CD4-positive, alpha-beta T cell treated with Interleukin-17A for 1 hour (primary cell): ENCODE results near the gene CD63.

ENCODE experiments used
- DNase-seq: peaks from one replicate; pipeline ENCODE4 v3.0.0-alpha.2; 2020

Gene CD63

DNA sequence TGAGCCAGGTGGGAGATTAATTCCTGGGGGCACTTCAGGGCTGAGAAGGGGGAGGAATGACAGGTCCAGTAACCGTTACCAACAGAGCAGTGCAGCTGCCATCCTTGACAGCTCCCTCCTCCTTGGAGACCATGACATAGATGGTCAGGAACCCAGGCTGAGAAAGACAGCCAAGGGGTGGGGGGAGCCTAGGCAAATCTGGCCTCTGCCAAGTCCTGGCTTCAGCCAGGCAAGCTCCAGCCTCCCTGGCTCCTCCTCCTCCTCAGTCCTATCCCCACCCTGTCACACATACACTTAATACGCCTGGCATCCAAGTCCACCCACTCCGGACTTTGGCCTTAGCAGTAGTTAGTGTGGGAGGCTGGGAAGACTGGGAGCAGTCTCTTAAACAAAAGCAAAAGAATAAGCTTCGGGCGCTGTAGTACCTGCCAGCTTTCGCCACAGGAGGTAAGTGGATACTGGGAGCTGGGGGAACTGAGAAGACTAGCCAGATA lies 8.7 kb downstream of the CD63 start, which contains the start of gene RDH5:
Gene RDH5 (plus strand): TSS at position 323 of the 494 bp plus-strand sequence. CDS start 792 bp downstream, outside the sequence.
- no peak for DNase-seq

DNA sequence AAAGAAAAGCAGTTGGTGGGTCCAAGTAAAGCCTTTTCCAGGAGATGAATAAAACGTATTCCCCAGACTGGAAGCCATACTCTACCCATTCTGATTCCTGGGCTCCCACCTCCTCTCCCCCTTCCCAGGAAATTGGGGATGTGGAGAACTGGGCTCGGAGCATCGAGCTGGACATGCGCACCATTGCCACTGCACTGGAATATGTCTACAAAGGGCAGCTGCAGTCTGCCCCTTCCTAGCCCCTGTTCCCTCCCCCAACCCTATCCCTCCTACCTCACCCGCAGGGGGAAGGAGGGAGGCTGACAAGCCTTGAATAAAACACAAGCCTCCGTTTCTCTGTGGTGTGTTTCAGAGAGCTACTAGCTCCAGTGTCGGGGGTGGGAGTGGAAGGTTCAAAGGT lies 9.4 kb downstream of the CD63 start:
- no peak for DNase-seq

DNA sequence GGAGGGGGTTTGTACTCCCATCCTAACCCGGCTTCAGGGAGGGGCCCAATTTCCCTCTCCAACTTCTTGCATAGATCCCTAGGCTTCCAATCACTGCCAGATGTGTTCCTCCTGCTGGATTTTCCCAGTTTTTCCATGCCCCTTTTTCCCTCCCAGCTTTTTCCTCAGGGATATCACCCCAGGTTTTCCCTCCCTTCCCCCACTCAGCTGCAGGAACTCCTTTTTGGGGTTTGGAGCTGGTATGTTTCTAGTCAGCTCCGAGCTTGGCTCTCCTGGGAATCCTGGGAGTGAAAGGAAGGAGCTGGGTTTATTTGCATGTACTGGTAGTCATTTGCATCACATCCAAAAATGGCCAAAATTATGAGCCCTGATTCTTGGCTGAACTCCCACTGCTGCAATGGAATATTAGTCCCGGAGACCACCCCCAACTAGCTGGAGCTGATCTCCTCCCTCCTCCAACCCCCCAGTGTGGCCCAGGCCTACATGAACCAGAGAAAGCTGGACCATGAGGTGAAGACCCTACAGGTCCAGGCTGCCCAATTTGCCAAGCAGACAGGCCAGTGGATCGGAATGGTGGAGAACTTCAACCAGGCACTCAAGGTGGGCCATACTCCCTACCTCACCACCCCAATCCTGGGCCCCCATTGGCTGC lies 10.1 kb downstream of the CD63 start:
- no peak for DNase-seq

DNA sequence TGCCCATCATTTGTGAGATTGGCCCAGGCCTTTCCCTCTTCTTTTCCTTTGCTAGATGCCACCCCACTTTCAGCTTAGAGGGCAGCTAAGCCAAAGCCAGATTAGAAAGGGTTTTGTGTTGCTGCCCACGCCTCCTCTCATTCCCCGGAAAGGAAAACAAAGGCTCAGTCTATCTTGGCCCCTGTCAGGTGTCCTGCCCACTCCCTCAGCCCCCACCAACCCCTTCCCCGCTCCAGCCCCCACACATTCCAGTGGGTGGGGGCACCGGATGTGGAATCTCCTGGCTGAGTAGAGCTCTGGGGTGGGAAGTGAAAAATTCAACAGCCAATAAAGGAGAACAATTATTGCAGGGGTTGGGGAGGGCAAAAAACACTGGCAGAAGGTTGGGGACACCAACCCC lies 10.8 kb downstream of the CD63 start:
- no peak for DNase-seq

DNA sequence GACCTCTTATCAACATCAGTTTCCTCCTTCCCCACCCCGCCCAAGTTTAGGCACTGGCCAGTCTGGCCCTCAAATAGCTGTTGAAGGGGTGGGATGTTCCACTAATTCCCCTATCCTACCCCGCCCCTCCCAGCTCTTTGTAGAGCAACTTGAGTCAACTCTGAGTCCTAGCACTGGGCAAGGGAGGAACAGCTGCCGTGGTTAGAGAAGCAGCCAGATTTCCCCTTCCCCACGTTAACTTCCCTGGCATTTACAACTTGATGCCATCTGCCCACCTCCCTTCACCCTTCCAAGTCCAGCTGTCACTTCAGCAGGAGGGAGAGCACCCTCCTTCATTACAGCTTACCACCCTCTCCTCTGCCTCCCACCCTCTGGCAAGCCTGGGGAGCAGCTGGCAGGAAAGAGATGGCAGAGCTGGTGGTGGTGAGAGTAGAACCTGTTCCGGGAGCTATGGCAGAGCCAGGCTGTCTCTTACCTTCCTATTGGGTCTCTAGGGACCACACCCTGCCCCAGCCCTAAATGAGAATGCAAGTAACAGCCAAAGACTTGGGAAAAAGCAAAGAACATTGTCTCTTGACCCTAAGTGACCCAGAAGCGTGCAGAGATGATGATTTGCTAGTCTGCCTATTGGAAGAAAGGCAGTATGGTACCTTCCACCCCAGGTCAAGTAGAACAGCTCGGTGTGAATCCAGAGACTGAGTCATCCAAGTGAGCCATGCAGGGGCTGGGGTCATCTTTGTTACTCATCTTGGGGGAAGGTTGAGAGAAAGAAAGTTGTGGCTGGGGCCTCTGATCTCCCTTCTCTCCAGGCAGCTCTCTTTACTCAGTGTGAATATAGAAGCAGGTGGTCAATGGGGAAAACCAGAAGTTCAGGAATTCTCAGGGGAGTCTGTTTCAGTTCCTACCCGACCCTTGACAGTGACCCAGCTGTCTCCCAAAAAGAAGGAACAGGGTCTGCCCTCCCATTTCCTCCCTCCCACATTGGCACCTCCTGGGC lies 11.5 kb downstream of the CD63 start:
- no peak for DNase-seq

DNA sequence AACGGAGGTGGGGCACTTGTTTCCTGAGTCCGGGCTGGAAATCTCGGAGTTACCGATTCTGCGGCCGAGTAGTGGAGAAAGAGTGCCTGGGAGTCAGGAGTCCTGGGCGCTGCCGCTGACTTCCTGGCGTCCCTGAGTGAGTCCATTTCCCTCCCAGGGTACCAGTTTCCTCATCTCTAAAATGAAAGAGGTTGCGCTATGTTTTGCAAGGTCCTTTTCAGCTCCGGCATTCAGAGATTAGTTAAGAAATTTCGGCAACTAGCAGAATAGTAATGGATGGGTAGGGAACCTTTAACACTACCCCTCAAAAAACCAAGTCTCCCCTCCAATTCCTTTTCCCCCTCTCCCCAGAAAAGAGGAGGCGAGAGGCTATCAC lies 12.2 kb downstream of the CD63 start:
- DNase-seq = no peak

DNA sequence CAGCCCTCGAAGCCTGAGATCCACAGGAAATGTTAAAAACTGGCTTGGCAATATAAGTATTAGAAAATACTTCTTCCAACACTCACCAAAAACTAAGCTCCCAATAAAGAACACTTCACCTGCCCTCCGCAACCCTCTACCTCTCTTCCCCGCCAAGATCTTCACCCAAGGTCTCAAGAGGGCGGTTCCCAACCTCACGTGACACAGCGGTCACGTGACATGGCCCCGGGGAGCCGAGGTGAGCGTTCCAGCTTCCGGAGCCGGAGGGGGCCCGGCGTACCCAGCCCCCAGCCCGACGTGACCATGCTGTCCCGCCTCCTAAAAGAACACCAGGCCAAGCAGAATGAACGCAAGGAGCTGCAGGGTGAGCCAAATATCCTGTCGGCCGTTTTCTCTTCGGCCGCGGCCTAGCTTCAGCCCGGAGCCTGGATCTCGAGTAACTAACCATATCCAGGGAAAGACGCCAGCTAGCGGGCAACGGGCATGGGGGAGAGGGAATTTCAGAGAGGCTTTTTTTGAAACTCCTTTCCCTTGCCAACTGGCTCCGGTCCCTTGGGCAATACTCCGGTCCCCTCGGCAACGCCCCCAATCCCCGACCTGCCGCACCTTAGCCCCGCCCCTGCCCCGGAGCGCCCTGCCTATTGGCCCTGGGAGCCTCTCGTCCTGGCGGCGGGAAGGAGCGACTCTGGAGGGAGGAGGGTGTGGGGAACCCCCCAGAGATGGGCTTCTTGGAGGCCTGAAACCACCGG lies 12.8 kb downstream of the CD63 start, which contains the start of gene BLOC1S1:
Gene BLOC1S1 (plus strand): TSS at position 214 of the 749 bp plus-strand sequence. CDS start 6 bp downstream, at position 220.
- DNase-seq = peak; percentile 92

DNA sequence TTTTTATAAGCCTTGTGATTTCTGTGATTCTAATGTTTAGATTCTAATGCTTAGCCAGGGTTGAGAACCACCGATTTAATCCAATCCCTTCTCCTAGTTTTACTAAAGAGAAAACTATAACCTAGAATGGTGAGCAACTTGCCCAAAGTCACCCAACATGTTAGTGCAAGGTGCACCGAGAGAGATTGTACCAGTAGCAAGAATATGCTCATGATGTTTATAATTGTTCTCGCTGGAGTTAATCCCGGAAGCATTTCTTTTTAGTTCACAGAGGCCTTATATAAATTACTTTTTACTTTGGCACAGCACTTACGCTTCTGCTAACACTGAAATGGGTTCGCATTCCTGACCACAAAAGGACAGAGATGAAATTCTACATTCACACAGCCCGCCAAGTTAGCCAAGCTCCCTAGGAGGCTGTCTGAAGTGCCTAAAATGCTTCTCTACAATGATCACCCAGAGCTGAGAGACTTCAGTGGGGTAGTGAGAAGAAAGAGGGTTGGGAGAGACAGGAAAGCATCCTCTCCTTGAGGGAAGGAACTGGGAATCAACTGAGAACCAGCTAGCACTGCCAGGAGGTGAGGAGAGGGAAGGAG lies 13.5 kb downstream of the CD63 start:
- no peak for DNase-seq

DNA sequence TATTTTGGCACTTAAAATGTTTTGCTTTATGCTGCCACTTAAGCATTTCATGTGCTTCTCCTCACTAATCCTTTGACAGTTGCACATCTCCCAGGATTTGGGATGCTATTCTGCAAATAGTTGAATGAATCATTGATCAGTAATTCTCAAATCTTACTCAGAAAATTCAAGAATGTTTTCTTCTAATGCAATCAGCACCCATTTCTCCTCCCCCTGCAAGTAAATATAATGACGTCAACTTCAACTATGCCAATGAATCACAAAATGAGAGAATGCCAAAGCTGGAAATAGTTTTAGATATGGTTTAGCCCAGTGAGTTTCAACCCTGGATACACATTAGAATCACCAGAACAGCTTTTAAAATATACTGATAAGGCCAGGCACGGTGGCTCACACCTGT lies 15.1 kb downstream of the CD63 start:
- no peak for DNase-seq

DNA sequence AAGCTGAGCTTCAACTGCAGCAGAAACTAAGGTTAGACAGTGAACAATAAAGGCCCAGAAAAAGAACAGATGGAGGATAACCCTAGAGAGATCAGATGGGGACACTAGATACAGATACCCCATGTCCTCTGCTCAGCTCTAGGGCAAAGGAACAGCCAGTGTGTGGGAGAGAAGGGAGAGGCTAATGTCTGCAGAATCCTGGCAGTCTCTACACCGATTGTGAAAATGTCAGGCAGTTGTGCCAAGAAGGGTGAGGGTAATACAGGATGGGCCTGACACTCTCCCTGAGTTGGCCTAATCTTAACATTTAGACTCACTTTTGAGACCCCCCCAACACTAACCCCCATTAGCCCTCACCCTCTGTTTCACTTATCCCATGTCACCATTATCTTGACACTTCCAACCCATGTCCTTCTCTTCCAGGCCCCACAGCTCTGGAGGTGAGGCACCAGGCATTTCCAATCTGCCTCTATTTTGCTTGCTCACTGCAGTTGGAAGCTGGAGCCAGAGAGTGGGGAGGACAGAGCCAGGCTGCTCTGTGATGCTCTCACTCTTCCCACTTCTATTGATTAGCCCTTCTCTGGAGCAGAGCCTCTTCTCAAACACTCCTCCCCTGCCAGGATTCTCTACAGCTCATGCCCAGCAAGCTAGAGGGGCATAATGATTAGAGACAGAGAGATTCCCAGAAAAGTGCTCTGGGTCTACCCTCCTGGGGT lies 16.0 kb downstream of the CD63 start:
- DNase-seq = no peak

DNA sequence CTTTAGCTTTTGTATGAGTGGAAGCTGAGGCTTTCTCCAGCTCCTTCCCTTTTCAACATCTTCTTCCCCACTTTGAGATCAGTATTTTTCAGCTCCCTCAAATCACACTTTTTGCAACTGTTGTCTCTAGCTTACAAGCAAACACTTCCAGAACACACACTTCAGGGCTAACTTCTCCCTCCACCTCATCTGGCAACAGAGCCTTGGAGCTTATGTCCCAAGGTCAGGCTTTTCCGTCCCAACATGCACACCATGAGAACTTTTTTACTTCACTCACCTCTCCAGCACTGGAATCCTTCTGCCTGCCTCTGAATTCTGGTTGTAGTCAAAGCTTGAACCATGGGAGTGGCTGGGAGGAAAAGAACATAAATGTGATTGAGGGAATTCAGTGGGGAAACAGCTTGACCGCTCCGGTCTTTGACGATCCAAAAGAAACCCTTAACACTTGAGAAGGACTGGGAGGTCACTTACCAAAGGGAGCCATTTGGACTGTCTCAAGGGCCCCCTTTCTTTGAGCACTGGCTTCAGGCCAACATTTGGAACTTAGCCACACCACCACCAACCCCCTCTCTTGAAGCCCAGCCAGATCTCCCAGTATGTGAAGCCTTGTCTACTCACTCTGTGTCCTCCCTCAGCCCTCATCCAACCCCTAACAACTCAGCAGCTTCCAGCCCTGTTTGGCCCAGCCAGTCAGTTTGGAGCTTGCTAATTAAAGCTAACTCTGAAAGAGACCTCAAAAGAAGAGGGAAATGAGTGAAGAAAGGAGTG lies 16.8 kb downstream of the CD63 start:
- DNase-seq = no peak

DNA sequence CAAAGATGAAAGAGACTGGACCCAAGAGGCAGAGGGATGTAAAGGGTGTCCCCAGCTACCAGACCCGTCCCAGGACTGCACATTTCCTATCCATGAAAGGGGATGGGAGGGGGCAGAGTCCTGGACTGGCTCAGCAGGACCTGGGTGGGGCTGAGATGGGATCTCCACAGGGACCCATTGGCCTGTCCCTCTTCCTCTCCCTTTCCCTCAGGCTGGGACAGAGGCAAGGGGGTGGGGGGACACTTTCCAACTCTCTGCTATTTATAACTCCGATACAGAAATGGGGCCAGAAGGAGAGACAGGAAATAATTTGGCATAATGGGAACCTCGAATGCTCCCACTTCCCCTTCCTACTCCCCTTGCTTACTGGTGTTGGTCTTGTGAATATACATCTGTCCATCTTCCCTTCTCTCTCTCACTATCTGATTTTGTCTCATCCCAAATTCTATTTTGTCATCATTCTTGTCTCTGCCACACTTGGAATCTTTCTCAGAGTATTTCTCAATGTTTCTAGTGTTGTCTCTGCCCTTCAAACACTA lies 20.0 kb downstream of the CD63 start:
- no peak for DNase-seq

DNA sequence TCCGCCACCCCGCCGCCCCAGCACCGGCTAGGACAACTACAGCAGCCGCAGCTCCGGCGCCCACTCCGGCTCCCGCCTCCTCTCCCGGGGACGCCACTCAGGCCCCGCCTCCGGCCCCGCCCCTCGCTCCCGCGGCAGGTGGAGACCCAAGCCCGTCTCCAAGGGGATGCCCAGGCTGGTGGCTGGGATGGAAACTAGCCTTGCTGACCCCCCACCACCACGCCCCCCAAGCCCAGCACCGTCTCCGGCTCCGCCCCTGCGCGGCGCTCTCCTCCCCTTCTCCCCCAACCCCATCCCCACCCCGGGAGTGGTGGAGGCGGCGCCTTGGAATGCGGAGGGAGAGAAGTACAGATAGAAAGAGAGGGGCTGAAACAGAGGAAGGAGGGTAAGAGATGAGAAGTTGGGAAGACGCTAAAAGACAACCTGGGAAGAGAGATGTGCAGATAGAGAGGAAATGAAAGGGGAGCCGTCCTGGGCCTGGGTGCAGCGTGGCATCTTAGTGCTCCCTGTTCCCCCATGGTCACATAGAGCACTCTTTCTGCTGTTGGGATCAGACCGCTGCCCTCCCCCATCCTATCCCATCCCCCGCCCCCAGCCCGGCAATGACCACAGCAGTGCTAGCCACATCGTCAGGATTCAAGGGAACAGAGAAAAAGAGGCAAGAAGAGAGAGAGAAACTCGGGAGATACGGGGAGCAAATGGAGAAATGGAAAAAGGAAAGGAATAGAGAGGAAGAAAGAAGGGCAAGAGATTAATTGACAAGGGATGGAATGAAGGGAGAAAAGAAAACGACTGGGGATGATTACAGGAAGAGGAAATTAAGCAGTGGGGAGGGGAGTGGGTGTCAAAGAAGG lies 20.7 kb downstream of the CD63 start, which contains the start of gene ITGA7:
Gene ITGA7 (minus strand): TSS at position 64 of the 854 bp plus-strand sequence. CDS start 222 bp downstream, outside the sequence.
- peak; percentile 63 for DNase-seq

DNA sequence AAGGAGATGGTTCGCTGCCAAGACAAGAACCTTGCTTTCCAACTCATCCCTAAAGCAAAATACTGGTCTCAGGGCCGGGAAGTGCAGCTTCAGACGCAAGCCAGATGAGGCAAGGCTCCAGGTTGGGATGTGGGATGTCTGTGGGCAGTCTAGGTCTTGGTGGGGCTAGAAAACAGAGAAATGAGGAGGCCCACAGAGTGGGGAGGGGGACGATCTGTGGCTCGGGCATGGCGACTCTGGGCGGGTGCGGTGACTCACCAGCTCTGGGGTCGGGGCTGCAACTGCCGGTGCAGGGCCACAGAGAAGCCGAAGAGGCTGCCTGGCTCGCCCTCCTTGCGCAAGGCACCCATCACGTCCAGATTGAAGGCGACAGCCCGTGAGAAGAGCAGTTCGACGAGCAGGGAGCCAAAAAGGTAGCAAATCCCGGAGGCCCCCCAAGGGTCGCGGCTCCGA lies 21.6 kb downstream of the CD63 start:
- no peak for DNase-seq

DNA sequence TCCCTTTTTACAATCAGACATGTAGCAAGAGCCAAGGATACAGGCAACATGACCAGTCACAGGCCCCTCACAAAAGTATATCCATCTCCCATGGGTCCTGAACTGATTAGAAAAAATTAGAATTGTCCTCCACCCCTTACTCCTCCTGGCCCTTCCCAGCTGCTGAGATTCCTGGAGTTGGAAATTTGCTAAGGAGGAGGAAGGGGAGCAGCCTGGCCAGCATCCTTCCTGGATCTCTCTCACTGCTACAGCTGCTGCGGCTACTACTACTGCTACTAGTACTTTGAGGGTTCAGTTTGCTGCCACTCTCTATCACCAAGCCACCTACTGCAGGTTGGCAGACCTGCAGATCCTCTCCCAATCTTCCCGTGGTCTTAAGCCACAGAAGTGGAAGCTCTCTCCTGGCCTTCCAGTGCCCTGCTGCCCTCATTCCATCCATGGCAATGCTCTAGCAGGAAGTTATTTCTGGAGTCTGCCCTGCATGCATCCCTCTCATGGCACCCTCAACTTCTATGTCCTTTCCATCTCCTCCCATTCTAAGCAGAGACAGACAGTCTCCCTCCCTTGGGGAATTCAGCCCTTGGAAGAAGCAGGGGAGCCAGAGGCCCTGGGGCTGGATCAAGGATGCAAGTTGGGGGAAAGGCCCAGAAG lies 22.1 kb downstream of the CD63 start:
- no peak for DNase-seq

DNA sequence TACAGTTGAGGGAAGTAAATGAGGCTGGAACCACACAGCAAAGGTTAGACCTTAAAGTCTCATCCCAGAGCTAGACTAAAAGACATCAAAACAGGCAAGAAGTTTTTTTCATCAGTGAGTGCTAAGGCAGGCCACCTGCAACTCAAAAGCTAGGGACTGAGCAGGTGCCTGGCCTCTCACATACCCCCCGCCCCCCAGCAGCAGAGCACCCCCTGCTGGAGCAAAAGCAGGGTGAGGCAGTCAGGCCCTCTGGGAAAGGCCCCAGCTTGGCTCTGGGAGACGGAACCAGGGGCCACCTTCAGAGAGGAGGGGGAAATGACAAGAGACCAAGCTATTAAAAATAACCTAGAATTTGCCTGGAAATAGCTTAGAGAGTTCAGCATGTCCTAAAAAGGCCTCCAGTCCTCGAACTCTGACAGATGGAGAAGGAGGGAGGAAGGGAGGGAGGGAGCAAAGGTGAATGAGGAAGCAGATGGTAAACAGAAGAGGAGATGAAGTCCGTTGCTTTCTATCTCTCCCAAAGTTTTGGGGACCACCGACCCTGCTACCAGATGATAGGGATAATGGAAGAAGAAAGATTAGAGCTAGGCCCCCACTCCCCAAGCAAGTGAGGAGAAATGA lies 22.9 kb downstream of the CD63 start:
- DNase-seq = no peak

DNA sequence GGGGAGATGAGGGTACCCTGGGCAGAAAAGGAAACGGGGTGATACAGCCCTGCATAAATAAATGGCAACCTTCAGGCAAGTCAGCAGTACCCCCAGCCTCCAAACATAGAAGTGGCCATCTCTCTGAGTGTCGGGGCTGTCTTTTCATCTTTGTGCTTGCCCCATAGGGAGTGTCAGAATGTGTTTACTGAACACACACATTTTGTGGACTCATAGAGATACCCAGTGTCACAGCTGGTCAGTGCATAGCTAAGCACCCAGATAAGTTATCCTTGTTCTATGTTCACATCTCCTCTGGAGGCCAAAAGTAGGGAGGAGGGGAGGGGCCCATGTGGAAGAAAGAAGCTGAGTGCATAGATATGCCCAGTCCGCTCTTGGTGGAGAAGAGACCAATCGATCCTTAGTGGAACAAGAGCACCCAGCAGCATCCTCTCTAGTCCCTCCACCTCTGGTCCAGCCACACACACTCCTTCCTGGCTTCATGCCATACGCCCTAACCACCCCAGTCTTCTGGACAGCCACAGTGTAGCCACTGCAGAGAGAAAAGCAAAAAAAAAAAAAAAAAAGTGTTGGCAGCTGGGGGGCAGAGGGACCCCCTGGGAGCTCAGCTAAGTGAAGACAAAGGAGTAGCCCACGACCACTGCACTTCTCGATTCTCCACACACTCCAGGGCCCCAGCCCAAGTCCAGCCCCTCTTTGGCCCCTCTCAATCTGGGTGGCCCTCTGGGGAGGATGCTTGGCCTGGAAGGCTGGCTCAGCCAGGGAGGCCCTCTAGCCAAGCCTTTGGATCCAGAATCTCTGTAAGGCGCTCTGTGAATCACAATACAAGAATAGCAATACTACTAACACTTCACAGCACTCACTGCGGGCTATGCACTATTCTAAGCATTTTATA lies 23.7 kb downstream of the CD63 start:
- no peak for DNase-seq
